Adipocyte (in vitro differentiated cells): ENCODE data around the gene ANKRD23.

Source experiments
- DNase-seq: peaks from one replicate; pipeline ENCODE4 v3.0.0-alpha.2; 2015; ENCODE audit warnings: low read depth
- H3K27me3 ChIP-seq: replicated peaks from 2 replicates; pipeline ENCODE4 v1.7.0; 2013; ENCODE audit warnings: mild to moderate bottlenecking, low read length, moderate library complexity; ENCODE audit not compliant: control insufficient read depth, insufficient read depth
- H3K36me3 ChIP-seq: 2 replicates; pipeline ENCODE4 v1.7.0; 2013; ENCODE audit warnings: low read length, mild to moderate bottlenecking, moderate library complexity; ENCODE audit not compliant: control insufficient read depth, insufficient read depth, severe bottlenecking
- H3K4me1 ChIP-seq: 2 replicates; pipeline ENCODE4 v1.7.0; 2013; ENCODE audit warnings: mild to moderate bottlenecking, low read length, moderate library complexity; ENCODE audit not compliant: control insufficient read depth, insufficient read depth
- H3K4me3 ChIP-seq: 2 replicates; pipeline ENCODE4 v1.7.0; 2013; ENCODE audit warnings: mild to moderate bottlenecking, low read length, moderate library complexity
- H3K9ac ChIP-seq: 2 replicates; pipeline ENCODE4 v1.7.0; 2013; ENCODE audit warnings: mild to moderate bottlenecking, low read length, moderate library complexity
- H3K9me3 ChIP-seq: 2 replicates; pipeline ENCODE4 v1.7.0; 2013; ENCODE audit warnings: mild to moderate bottlenecking, low read length, moderate library complexity; ENCODE audit not compliant: control insufficient read depth

ANKRD23 gene

GRCh38 chr2:96841701-96842495, 1.9 kb downstream of the ANKRD23 start:
- peaks cover 8% of the 10 kb centered on the region for H3K36me3 ChIP-seq
- H3K4me1 ChIP-seq = no peaks in the 10 kb centered on the region
- H3K9me3 ChIP-seq = no peaks in the 10 kb centered on the region
- no peak overlapping the region for H3K9ac ChIP-seq
- H3K4me3 ChIP-seq = no peak overlapping the region
- no peak for DNase-seq
- H3K27me3 ChIP-seq = no peaks in the 10 kb centered on the region

GRCh38 chr2:96839875-96840850, 3.7 kb downstream of the ANKRD23 start:
- Histone ChIP-seq H3K36me3 (peaks cover 5% of the 10 kb centered on the region), H3K9me3 (no peaks in the 10 kb centered on the region), H3K4me1 (no peaks in the 10 kb centered on the region), H3K9ac (no peak overlapping the region), H3K4me3 (no peak overlapping the region), H3K27me3 (no peaks in the 10 kb centered on the region)
- no peak for DNase-seq

GRCh38 chr2:96839293-96839874, 4.4 kb downstream of the ANKRD23 start:
- peaks cover 5% of the 10 kb centered on the region for H3K36me3 ChIP-seq

DNA sequence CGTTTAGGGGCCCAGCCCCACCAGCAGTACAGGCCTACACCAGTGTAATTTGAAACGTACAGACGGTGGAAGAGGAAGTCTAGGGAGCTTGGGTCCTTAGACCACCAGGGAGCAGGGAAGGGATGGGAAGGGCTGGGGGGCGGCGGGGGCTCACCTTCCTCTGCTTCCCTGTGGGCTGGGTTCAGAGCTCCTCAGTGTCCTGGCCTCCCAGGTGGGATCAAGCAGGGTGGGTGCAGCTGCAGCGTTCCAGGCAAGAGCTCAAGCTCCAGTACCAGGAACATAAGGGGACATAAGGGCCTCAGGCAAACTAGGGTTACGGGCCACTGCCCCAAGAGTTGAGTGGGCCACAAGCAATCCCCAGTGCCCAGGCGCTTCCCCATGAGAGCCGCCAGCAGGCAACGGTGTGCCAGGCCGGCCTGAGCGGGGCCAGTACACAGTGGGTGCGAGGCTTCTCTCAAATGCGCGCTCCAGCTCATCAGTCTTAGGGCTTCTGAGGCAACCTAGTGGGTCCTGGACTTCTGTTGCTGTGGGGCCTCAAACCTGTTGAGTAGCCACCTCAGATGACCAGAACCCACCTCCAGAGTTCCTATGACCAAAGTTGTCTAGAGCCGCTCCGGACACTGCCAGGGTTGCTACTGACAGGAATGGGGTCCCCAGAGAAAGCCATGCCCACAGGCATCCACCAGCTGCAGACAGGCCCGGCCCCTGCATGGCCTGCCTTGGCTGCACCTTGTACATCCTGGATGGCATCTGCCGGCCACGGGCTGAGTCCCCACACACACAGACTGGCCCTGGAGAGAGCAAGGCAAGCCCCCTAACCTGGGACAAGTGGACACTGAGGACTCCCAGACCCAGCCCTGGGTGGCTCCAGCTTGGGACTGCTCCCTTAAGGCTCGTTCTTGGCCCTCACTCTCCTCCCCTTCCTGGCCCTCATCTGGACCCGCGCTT, 5.2 kb downstream of the ANKRD23 start:
- Histone ChIP-seq H3K4me1 (no peaks in the 10 kb centered on the region), H3K9me3 (no peaks in the 10 kb centered on the region), H3K27me3 (no peaks in the 10 kb centered on the region), H3K9ac (no peak overlapping the region), H3K36me3 (peaks cover 5% of the 10 kb centered on the region), H3K4me3 (no peak overlapping the region)
- DNase-seq = no peak

More at GRCh38 chr2:96839293-96839874, 4.4 kb downstream of the ANKRD23 start:
- H3K4me3 ChIP-seq = no peak overlapping the region
- H3K9me3 ChIP-seq = no peaks in the 10 kb centered on the region
- H3K27me3 ChIP-seq = no peaks in the 10 kb centered on the region
- no peak for DNase-seq
- no peak overlapping the region for H3K9ac ChIP-seq
- no peaks in the 10 kb centered on the region for H3K4me1 ChIP-seq

DNA sequence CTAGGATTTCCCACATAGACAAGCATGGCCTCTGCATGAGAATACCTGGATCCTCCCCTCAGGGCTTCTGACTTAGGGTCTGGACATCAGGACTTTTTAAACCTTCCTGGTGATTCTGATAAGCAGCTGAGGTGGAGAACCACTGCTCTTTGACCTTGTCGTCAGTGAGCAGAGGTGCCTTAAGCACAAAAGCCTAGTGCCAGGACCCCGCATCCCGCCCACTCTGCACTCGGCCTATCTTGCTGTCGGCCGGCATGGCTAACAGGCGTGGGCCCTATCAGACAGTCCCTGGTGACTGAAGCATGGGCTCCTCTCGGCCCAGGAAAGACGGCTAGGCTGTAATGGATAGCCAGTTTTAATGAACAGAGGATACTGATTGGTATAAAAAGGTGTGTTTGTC, 6.2 kb downstream of the ANKRD23 start:
- Histone ChIP-seq H3K27me3 (no peaks in the 10 kb centered on the region), H3K36me3 (peaks cover 5% of the 10 kb centered on the region), H3K9ac (no peak overlapping the region), H3K4me3 (no peak overlapping the region), H3K4me1 (no peaks in the 10 kb centered on the region), H3K9me3 (no peaks in the 10 kb centered on the region)
- DNase-seq = no peak

DNA sequence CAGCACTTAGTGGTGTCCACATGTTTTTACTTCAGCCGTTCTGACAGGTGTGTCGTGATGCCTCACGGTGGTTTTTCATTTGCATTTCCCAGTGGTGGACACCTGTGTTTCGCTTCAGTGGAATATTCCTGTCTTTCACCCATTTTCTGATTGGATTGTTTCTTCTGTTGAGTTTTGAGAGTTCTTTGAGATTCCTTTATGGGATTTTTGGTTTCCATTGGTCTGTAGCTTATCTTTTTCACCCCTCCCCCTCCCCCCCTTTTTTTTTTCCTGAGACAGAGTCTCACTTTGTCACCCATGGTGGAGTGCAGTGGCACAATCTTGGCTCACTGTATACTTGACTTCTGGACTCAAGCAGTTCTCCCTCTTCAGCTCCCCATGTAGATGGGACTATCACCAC, 8.0 kb downstream of the ANKRD23 start:
- no peak overlapping the region for H3K9ac ChIP-seq
- H3K27me3 ChIP-seq = no peaks in the 10 kb centered on the region
- peaks cover 5% of the 10 kb centered on the region for H3K36me3 ChIP-seq
- H3K9me3 ChIP-seq = no peaks in the 10 kb centered on the region
- H3K4me1 ChIP-seq = peaks cover 2% of the 10 kb centered on the region
- no peak overlapping the region for H3K4me3 ChIP-seq
- DNase-seq = no peak

DNA sequence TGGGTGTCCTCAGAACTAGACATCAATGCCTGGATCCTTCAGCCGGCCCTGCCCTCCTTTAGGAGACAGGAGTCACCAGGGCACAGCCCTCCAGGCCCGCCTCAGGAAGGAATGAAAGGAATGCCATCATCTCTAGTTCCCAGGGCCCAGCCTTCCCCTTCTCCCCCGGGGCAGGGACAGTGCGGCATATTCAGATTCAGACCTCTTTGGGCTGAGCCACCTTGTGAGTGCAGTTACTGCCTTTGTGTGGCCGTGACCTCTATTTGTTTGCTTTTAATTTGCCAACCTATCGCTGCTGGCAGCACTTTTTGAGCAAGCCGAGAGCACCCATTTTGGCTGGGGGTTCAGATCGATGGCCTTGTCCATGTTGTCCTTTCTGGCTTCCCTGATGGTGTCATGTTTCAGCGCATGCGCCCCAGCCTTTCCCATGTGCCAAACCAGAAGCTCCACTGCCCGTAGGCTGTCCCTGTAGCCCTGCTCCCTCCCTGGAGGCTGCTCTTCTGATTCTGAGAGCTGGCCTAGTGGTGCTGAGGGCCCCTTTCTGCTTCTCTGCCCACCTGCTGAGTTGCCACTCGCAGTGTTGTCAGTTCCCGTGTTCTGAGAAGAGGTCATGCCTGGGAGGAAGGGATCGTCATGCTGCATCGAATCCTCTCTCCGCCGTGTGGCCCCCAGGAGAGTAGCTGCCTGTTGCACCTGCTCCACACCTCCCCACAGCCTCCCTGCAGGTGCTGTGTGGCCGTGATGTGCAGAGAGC, 10.9 kb downstream of the ANKRD23 start:
- H3K4me3 ChIP-seq = no peak overlapping the region
- H3K27me3 ChIP-seq = no peaks in the 10 kb centered on the region
- H3K9ac ChIP-seq = no peak overlapping the region
- no peaks in the 10 kb centered on the region for H3K9me3 ChIP-seq
- DNase-seq = peak; percentile 61
- peaks cover 11% of the 10 kb centered on the region for H3K36me3 ChIP-seq
- H3K4me1 ChIP-seq = peaks cover 2% of the 10 kb centered on the region

GRCh38 chr2:96832408-96832753, 11.4 kb downstream of the ANKRD23 start:
- H3K4me3 ChIP-seq = no peak overlapping the region
- H3K4me1 ChIP-seq = peaks cover 2% of the 10 kb centered on the region
- H3K9ac ChIP-seq = no peak overlapping the region
- DNase-seq = no peak
- no peaks in the 10 kb centered on the region for H3K9me3 ChIP-seq
- peaks cover 13% of the 10 kb centered on the region for H3K36me3 ChIP-seq
- no peaks in the 10 kb centered on the region for H3K27me3 ChIP-seq

DNA sequence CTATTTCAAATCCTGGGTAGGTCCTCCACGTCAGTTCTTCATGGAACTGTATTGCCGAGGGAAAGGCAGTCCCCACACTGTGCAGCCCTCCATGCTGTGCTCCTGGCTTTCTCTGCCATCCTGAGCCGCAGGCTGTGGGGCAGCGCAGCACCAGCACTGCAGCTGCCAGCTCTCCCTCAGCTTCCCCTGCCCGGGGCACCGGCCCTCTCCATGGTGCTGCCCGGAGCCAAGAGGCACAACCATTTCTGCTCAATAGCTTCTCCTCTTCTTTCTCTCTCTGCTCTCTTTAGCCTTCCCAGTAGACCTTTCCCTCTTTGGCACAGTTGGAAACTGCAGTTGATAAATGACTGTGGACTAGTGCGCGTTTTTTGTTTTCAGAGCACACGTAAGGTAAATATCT, 12.1 kb downstream of the ANKRD23 start:
- H3K36me3 ChIP-seq = peaks cover 11% of the 10 kb centered on the region
- H3K4me3 ChIP-seq = no peak overlapping the region
- H3K9me3 ChIP-seq = no peaks in the 10 kb centered on the region
- H3K27me3 ChIP-seq = no peaks in the 10 kb centered on the region
- H3K9ac ChIP-seq = no peak overlapping the region
- H3K4me1 ChIP-seq = peaks cover 2% of the 10 kb centered on the region
- peak; percentile 20 for DNase-seq

- H3K27me3 ChIP-seq = no peaks in the 10 kb centered on the region
- DNase-seq = no peak
- H3K9me3 ChIP-seq = no peaks in the 10 kb centered on the region
- H3K9ac ChIP-seq = no peak overlapping the region
- H3K36me3 ChIP-seq = peaks cover 11% of the 10 kb centered on the region
- H3K4me1 ChIP-seq = peaks cover 2% of the 10 kb centered on the region
- no peak overlapping the region for H3K4me3 ChIP-seq
These were observed 13.7 kb downstream of the ANKRD23 start for GRCh38 chr2:96830044-96830562.
